WTC11 (cell line): ENCODE measurements around the gene RAD9A. TPM values are rescaled to one million over a fixed set of nuclear protein-coding genes. Genes with fewer than 3 reads are reported as not detected.

Experiments
- ATAC-seq: fragments of 200-7000 bp; cut with Tn5 transposase; 2 replicates; pipeline ENCODE4 v1.10.0; 2021; ENCODE audit warnings: mild to moderate bottlenecking, moderate library complexity
- CTCF ChIA-PET: fragments of 300-600 bp; sonication (Branson Sonifier 250); formaldehyde crosslinking; loops from one replicate; lab custom pipeline; 2021; ENCODE audit warnings: antibody characterized with exemption; lab: Charles Lee
- POLR2A ChIA-PET: fragments of 350-600 bp; sonication (Branson Sonifier 250); formaldehyde crosslinking; loops from one replicate; lab custom pipeline; 2021; ENCODE audit warnings: antibody characterized with exemption; lab: Charles Lee
- DNase-seq: peaks from one replicate; pipeline ENCODE4 v3.0.0; 2021; ENCODE audit warnings: low spot score
- H3K27ac Mint-ChIP-seq: 2 replicates; pipeline ENCODE4 v1.8.0; 2021; ENCODE audit warnings: mixed read lengths
- H3K27me3 Mint-ChIP-seq: 2 replicates; pipeline ENCODE4 v1.8.0; 2021; ENCODE audit warnings: low read depth, mild to moderate bottlenecking, moderate library complexity, mixed read lengths
- H3K36me3 Mint-ChIP-seq: 2 replicates; pipeline ENCODE4 v1.8.0; 2021; ENCODE audit warnings: mixed read lengths
- H3K4me1 Mint-ChIP-seq: 2 replicates; pipeline ENCODE4 v1.8.0; 2022; ENCODE audit warnings: mixed read lengths
- H3K4me3 Mint-ChIP-seq: 2 replicates; pipeline ENCODE4 v1.8.0; 2021; ENCODE audit warnings: mild to moderate bottlenecking, moderate library complexity, mixed read lengths
- H3K9me3 Mint-ChIP-seq: 2 replicates; pipeline ENCODE4 v1.8.0; 2021; ENCODE audit warnings: mixed read lengths
- ATF6 ChIP-seq: sonication (generic); formaldehyde crosslinking; IDR thresholded peaks from 2 replicates; pipeline ENCODE4 v1.8.1; 2023; ENCODE audit warnings: mild to moderate bottlenecking, missing genetic modification reagents
- CBFB ChIP-seq: sonication (generic); formaldehyde crosslinking; IDR thresholded peaks from 2 replicates; pipeline ENCODE4 v1.8.1; 2022; ENCODE audit warnings: mild to moderate bottlenecking, low read depth, missing genetic modification reagents
- CDX4 ChIP-seq: fragments of 250-450 bp; sonication (Bioruptor Pico); IDR thresholded peaks from 2 replicates; pipeline ENCODE4 v1.9.0; 2021; ENCODE audit warnings: moderate library complexity, mild to moderate bottlenecking, inconsistent platforms, borderline replicate concordance
- CTCF ChIP-seq: fragments of 200-600 bp; IDR thresholded peaks from 2 replicates; pipeline ENCODE4 v1.8.0; 2022; ENCODE audit warnings: antibody characterized with exemption
- ESRRA ChIP-seq: sonication (generic); formaldehyde crosslinking; IDR thresholded peaks from 2 replicates; pipeline ENCODE4 v1.8.1; 2022; ENCODE audit warnings: mild to moderate bottlenecking, missing genetic modification reagents, borderline replicate concordance
- JAZF1 ChIP-seq: fragments of 250-450 bp; sonication (Bioruptor Pico); IDR thresholded peaks from 2 replicates; pipeline ENCODE4 v1.9.0; 2021; ENCODE audit warnings: moderate library complexity, mild to moderate bottlenecking, inconsistent platforms
- JUN ChIP-seq: sonication (generic); formaldehyde crosslinking; IDR thresholded peaks from 2 replicates; pipeline ENCODE4 v1.8.0; 2023; ENCODE audit warnings: mild to moderate bottlenecking, missing genetic modification reagents
- NR1H2 ChIP-seq: sonication (generic); formaldehyde crosslinking; IDR thresholded peaks from 2 replicates; pipeline ENCODE4 v1.9.0; 2021; ENCODE audit warnings: mild to moderate bottlenecking, moderate library complexity, missing genetic modification reagents
- NR2C2 ChIP-seq: sonication (generic); formaldehyde crosslinking; IDR thresholded peaks from 2 replicates; pipeline ENCODE4 v1.8.0; 2022; ENCODE audit warnings: mild to moderate bottlenecking, missing genetic modification reagents
- OVOL2 ChIP-seq: fragments of 250-450 bp; sonication (Bioruptor Pico); IDR thresholded peaks from 2 replicates; pipeline ENCODE4 v1.9.0; 2021; ENCODE audit warnings: mild to moderate bottlenecking, borderline replicate concordance
- PRDM15 ChIP-seq: sonication (generic); formaldehyde crosslinking; IDR thresholded peaks from 2 replicates; pipeline ENCODE4 v1.8.0; 2022; ENCODE audit warnings: missing genetic modification reagents
- SMAD3 ChIP-seq: sonication (generic); formaldehyde crosslinking; IDR thresholded peaks from 2 replicates; pipeline ENCODE4 v1.8.0; 2022; ENCODE audit warnings: missing genetic modification reagents, mild to moderate bottlenecking, borderline replicate concordance
- SP1 ChIP-seq: sonication (generic); formaldehyde crosslinking; conservative IDR thresholded peaks from 2 replicates; pipeline ENCODE4 v1.8.1; 2022; ENCODE audit warnings: missing genetic modification reagents
- TCF7 ChIP-seq: sonication (generic); formaldehyde crosslinking; IDR thresholded peaks from 2 replicates; pipeline ENCODE4 v1.8.0; 2022; ENCODE audit warnings: mild to moderate bottlenecking, low read depth, missing genetic modification reagents, moderate library complexity
- ZBTB43 ChIP-seq: sonication (generic); formaldehyde crosslinking; IDR thresholded peaks from 2 replicates; pipeline ENCODE4 v1.8.1; 2023; ENCODE audit warnings: mild to moderate bottlenecking, missing genetic modification reagents
- ZNF121 ChIP-seq: sonication (generic); formaldehyde crosslinking; IDR thresholded peaks from 2 replicates; pipeline ENCODE4 v1.8.0; 2023; ENCODE audit warnings: missing genetic modification reagents
- ZNF138 ChIP-seq: sonication (generic); formaldehyde crosslinking; conservative IDR thresholded peaks from 2 replicates; pipeline ENCODE4 v1.8.1; 2022; ENCODE audit warnings: mild to moderate bottlenecking, moderate library complexity, missing genetic modification reagents
- ZNF396 ChIP-seq: fragments of 250-450 bp; sonication (Bioruptor Pico); IDR thresholded peaks from 2 replicates; pipeline ENCODE4 v1.8.0; 2021; ENCODE audit warnings: mild to moderate bottlenecking, moderate library complexity, borderline replicate concordance
- ZSCAN18 ChIP-seq: fragments of 250-450 bp; sonication (Bioruptor Pico); IDR thresholded peaks from 2 replicates; pipeline ENCODE4 v2.1.2; 2022; ENCODE audit warnings: mild to moderate bottlenecking, moderate library complexity
- total RNA-seq: library from RNA; stranded (reverse); gene quantifications from 3 replicates; pipeline ENCODE4 v1.2.3, GENCODE V29; 2021

The RAD9A gene
- total RNA-seq, 1 experiment from 2014 or later = 45.5 TPM

GRCh38 chr11:67432655-67433349 is 41.0 kb downstream of the RAD9A start:
- ChIA-PET POLR2A (no interaction called here), CTCF (no interaction called here)
- no peak overlapping the region for H3K27ac Mint-ChIP-seq
- peaks cover 9% of the 10 kb centered on the region for H3K36me3 Mint-ChIP-seq
- no peaks in the 10 kb centered on the region for H3K27me3 Mint-ChIP-seq
- H3K9me3 Mint-ChIP-seq = no peaks in the 10 kb centered on the region
- no peak overlapping the region for H3K4me3 Mint-ChIP-seq
- no peak for ATAC-seq
- no peak for TF ChIP-seq ZBTB43 (CRISPR knock-in tag)
- TF ChIP-seq CDX4 = no peak
- no peak for TF ChIP-seq CBFB (CRISPR knock-in tag)
- TF ChIP-seq SP1 (CRISPR knock-in tag) = no peak
- no peak for TF ChIP-seq OVOL2 (CRISPR knock-in tag)
- no peak for TF ChIP-seq CTCF
- TF ChIP-seq, all 79 proteins: peak for 0
- DNase-seq = no peak
- H3K4me1 Mint-ChIP-seq = peaks cover 10% of the 10 kb centered on the region

GRCh38 chr11:67433536-67434394 is 42.0 kb downstream of the RAD9A start:
- peaks cover 10% of the 10 kb centered on the region for H3K4me1 Mint-ChIP-seq
- TF ChIP-seq SMAD3 (CRISPR knock-in tag) (no peak), ZSCAN18 (no peak), ESRRA (no peak), CTCF (no peak), JUN (CRISPR knock-in tag) (no peak), PRDM15 (CRISPR knock-in tag) (no peak), ZNF396 (CRISPR knock-in tag) (no peak), NR2C2 (CRISPR knock-in tag) (no peak), TCF7 (CRISPR knock-in tag) (no peak), ZNF121 (CRISPR knock-in tag) (no peak), NR1H2 (no peak), ZNF138 (CRISPR knock-in tag) (no peak), OVOL2 (CRISPR knock-in tag) (no peak), JAZF1 (no peak), ATF6 (CRISPR knock-in tag) (no peak)
- ChIA-PET CTCF (no interaction called here), POLR2A (no interaction called here)
- H3K36me3 Mint-ChIP-seq = peaks cover 9% of the 10 kb centered on the region
- no peak for ATAC-seq
- H3K9me3 Mint-ChIP-seq = no peaks in the 10 kb centered on the region
- no peak overlapping the region for H3K4me3 Mint-ChIP-seq
- no peaks in the 10 kb centered on the region for H3K27me3 Mint-ChIP-seq
- H3K27ac Mint-ChIP-seq = no peak overlapping the region
- DNase-seq = no peak
